Measurements from ENCODE around the gene SPINT2.

SPINT2 gene

GRCh38 chr19:38280030-38280921, 15.9 kb downstream of the SPINT2 start:
- TF ChIP-seq BACH2 (CRISPR knock-in tag; IDR thresholded peaks at IDR 0.05; ENCODE audit: borderline replicate concordance) (no peak), ZFP30 (CRISPR knock-in tag; IDR thresholded peaks at IDR 0.05) (no peak), ISL1 (CRISPR knock-in tag; IDR thresholded peaks at IDR 0.05) (no peak), ZFP3 (CRISPR knock-in tag; IDR thresholded peaks at IDR 0.05) (no peak), SNAI2 (CRISPR knock-in tag; IDR thresholded peaks at IDR 0.05) (no peak), CSDC2 (CRISPR knock-in tag; IDR thresholded peaks at IDR 0.05) (no peak), CSRNP3 (CRISPR knock-in tag; IDR thresholded peaks at IDR 0.05) (no peak), ZC3H10 (CRISPR knock-in tag; IDR thresholded peaks at IDR 0.05) (no peak), ZNF70 (CRISPR knock-in tag; IDR thresholded peaks at IDR 0.05) (no peak)
- ATAC-seq: no peak

- no peak for TF ChIP-seq PPARA (CRISPR knock-in tag; IDR thresholded peaks at IDR 0.05; ENCODE audit: borderline replicate concordance)
- TF ChIP-seq ZFP3 (CRISPR knock-in tag; IDR thresholded peaks at IDR 0.05): no peak
- TF ChIP-seq CSDC2 (CRISPR knock-in tag; IDR thresholded peaks at IDR 0.05): no peak
- no peak for TF ChIP-seq ISL1 (CRISPR knock-in tag; IDR thresholded peaks at IDR 0.05)
- no peak for TF ChIP-seq TSHZ2 (CRISPR knock-in tag; IDR thresholded peaks at IDR 0.05)
- TF ChIP-seq, protein P1, sequence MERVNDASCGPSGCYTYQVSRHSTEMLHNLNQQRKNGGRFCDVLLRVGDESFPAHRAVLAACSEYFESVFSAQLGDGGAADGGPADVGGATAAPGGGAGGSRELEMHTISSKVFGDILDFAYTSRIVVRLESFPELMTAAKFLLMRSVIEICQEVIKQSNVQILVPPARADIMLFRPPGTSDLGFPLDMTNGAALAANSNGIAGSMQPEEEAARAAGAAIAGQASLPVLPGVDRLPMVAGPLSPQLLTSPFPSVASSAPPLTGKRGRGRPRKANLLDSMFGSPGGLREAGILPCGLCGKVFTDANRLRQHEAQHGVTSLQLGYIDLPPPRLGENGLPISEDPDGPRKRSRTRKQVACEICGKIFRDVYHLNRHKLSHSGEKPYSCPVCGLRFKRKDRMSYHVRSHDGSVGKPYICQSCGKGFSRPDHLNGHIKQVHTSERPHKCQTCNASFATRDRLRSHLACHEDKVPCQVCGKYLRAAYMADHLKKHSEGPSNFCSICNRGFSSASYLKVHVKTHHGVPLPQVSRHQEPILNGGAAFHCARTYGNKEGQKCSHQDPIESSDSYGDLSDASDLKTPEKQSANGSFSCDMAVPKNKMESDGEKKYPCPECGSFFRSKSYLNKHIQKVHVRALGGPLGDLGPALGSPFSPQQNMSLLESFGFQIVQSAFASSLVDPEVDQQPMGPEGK (CRISPR knock-in tag; IDR thresholded peaks at IDR 0.05; ENCODE audit: borderline replicate concordance): no peak
- no peak for TF ChIP-seq CREB5 (CRISPR knock-in tag; IDR thresholded peaks at IDR 0.05; ENCODE audit: low read depth)
- no peak for TF ChIP-seq ZNF8 (CRISPR knock-in tag; IDR thresholded peaks at IDR 0.05)
- TF ChIP-seq POU6F1 (CRISPR knock-in tag; IDR thresholded peaks at IDR 0.05; ENCODE audit: borderline replicate concordance, low read depth): no peak
- TF ChIP-seq ZFP30 (CRISPR knock-in tag; IDR thresholded peaks at IDR 0.05): no peak
- TF ChIP-seq ESRRG (CRISPR knock-in tag; IDR thresholded peaks at IDR 0.05): no peak
- no peak for TF ChIP-seq ZNF565 (CRISPR knock-in tag; conservative IDR thresholded peaks at IDR 0.05; ENCODE audit: low read depth)
- TF ChIP-seq TOX (CRISPR knock-in tag; IDR thresholded peaks at IDR 0.05; ENCODE audit: borderline replicate concordance): no peak
- no peak for TF ChIP-seq ZNF70 (CRISPR knock-in tag; IDR thresholded peaks at IDR 0.05)
- no peak for TF ChIP-seq ZC3H10 (CRISPR knock-in tag; IDR thresholded peaks at IDR 0.05)
- ATAC-seq: no peak
Observed at GRCh38 chr19:38281811-38282566, 17.6 kb downstream of the SPINT2 start.

GRCh38 chr19:38283271-38283670, 18.9 kb downstream of the SPINT2 start:
- ATAC-seq: no peak
- TF ChIP-seq TSHZ2 (CRISPR knock-in tag; IDR thresholded peaks at IDR 0.05): no peak
- no peak for TF ChIP-seq ESRRG (CRISPR knock-in tag; IDR thresholded peaks at IDR 0.05)
- TF ChIP-seq BACH2 (CRISPR knock-in tag; IDR thresholded peaks at IDR 0.05; ENCODE audit: borderline replicate concordance): no peak
- no peak for TF ChIP-seq ARNTL (CRISPR knock-in tag; IDR thresholded peaks at IDR 0.05; ENCODE audit: borderline replicate concordance, low read depth)
- TF ChIP-seq PPARA (CRISPR knock-in tag; IDR thresholded peaks at IDR 0.05; ENCODE audit: borderline replicate concordance): no peak
- TF ChIP-seq CSRNP3 (CRISPR knock-in tag; IDR thresholded peaks at IDR 0.05): no peak
- TF ChIP-seq TCF4 (CRISPR knock-in tag; IDR thresholded peaks at IDR 0.05; ENCODE audit: borderline replicate concordance): no peak

Measured in SK-N-SH treated with all-trans-retinoic acid at 6 μM for 48 hours (cell line).